GM23338 (cell line): Measurements from ENCODE around the gene CDC25C. TPM values are rescaled to one million over a fixed set of nuclear protein-coding genes. Genes with fewer than 3 reads are reported as not detected.

Source experiments
- ATAC-seq: fragments of 200-7000 bp; cut with Tn5 transposase; 3 replicates; pipeline ENCODE4 v1.9.1; 2020
- DNase-seq: peaks from one replicate; pipeline ENCODE4 v3.0.0-alpha.2; 2015; ENCODE audit warnings: low spot score
- H2AFZ ChIP-seq: fragments of 200-600 bp; sonication (generic); 2 replicates; pipeline ENCODE4 v1.8.0; 2016; ENCODE audit warnings: antibody characterized with exemption, mild to moderate bottlenecking, moderate library complexity
- H3F3A ChIP-seq: fragments of 200-600 bp; sonication (generic); replicated peaks from 2 replicates; pipeline ENCODE4 v1.8.0; 2017; ENCODE audit warnings: antibody characterized with exemption, mixed run types, low read depth
- H3K27ac ChIP-seq: fragments of 200-600 bp; sonication (generic); 2 replicates; pipeline ENCODE4 v1.6.1; 2016; ENCODE audit warnings: low read depth
- H3K27me3 ChIP-seq: fragments of 200-600 bp; sonication (generic); 2 replicates; pipeline ENCODE4 v1.8.0; 2016; ENCODE audit warnings: mild to moderate bottlenecking, mixed run types, moderate library complexity; ENCODE audit not compliant: insufficient read depth
- H3K36me3 ChIP-seq: fragments of 200-600 bp; sonication (generic); 2 replicates; pipeline ENCODE4 v1.8.0; 2016; ENCODE audit warnings: mild to moderate bottlenecking; ENCODE audit not compliant: insufficient read depth
- H3K4me1 ChIP-seq: fragments of 200-600 bp; sonication (generic); 2 replicates; pipeline ENCODE4 v1.8.0; 2016; ENCODE audit warnings: mild to moderate bottlenecking, moderate library complexity; ENCODE audit not compliant: insufficient read depth
- H3K4me2 ChIP-seq: fragments of 200-600 bp; sonication (generic); 2 replicates; pipeline ENCODE4 v1.7.1; 2017; ENCODE audit warnings: mixed run types
- H3K4me3 ChIP-seq: fragments of 200-600 bp; sonication (generic); 2 replicates; pipeline ENCODE4 v1.6.1; 2016; ENCODE audit warnings: mixed run types
- H3K79me2 ChIP-seq: fragments of 200-600 bp; sonication (generic); replicated peaks from 2 replicates; pipeline ENCODE4 v1.8.0; 2017; ENCODE audit warnings: mild to moderate bottlenecking; ENCODE audit not compliant: insufficient read depth
- H3K9me2 ChIP-seq: fragments of 200-600 bp; sonication (generic); 2 replicates; pipeline ENCODE4 v1.8.0; 2017; ENCODE audit not compliant: insufficient read depth
- H4K20me1 ChIP-seq: fragments of 200-600 bp; sonication (generic); replicated peaks from 2 replicates; pipeline ENCODE4 v1.8.0; 2017; ENCODE audit warnings: mild to moderate bottlenecking; ENCODE audit not compliant: insufficient read depth
- H3K27ac Mint-ChIP-seq: 2 replicates; pipeline ENCODE4 v1.8.0; 2020; ENCODE audit warnings: inconsistent platforms, mild to moderate bottlenecking, moderate library complexity, mixed read lengths
- H3K27me3 Mint-ChIP-seq: 3 replicates; pipeline ENCODE4 v1.8.0; 2022; ENCODE audit warnings: low read depth, mild to moderate bottlenecking, moderate library complexity, mixed read lengths, inconsistent platforms; ENCODE audit not compliant: insufficient read depth, poor library complexity
- H3K36me3 Mint-ChIP-seq: 3 replicates; pipeline ENCODE4 v1.8.0; 2021; ENCODE audit warnings: low read depth, mild to moderate bottlenecking, inconsistent platforms, moderate library complexity, mixed read lengths
- H3K4me1 Mint-ChIP-seq: 3 replicates; pipeline ENCODE4 v1.8.0; 2020; ENCODE audit warnings: mild to moderate bottlenecking, inconsistent platforms, mixed read lengths
- H3K4me3 Mint-ChIP-seq: 3 replicates; pipeline ENCODE4 v1.8.0; 2021; ENCODE audit warnings: moderate library complexity, mild to moderate bottlenecking, inconsistent platforms, mixed read lengths
- H3K9me3 Mint-ChIP-seq: 3 replicates; pipeline ENCODE4 v1.8.0; 2020; ENCODE audit warnings: moderate library complexity, mild to moderate bottlenecking, inconsistent platforms, mixed read lengths
- EZH2 ChIP-seq: fragments of 200-600 bp; sonication (generic); IDR thresholded peaks from one replicate; pipeline ENCODE4 v1.8.0; 2017; ENCODE audit warnings: antibody characterized with exemption, mild to moderate bottlenecking, low read depth; ENCODE audit not compliant: unreplicated experiment
- EZH2phosphoT487 ChIP-seq: fragments of 200-600 bp; sonication (generic); IDR thresholded peaks from one replicate; pipeline ENCODE4 v1.8.1; 2018; ENCODE audit warnings: antibody characterized with exemption; ENCODE audit not compliant: unreplicated experiment
- JUNB ChIP-seq: IDR thresholded peaks from one replicate; pipeline ENCODE4 v1.6.1; 2016; ENCODE audit warnings: antibody characterized with exemption; ENCODE audit not compliant: unreplicated experiment
- REST ChIP-seq: IDR thresholded peaks from one replicate; pipeline ENCODE4 v1.6.1; 2018; ENCODE audit warnings: antibody characterized with exemption; ENCODE audit not compliant: unreplicated experiment
- STAT1 ChIP-seq: IDR thresholded peaks from one replicate; pipeline ENCODE4 v1.6.1; 2016; ENCODE audit warnings: antibody characterized with exemption; ENCODE audit not compliant: unreplicated experiment
- polyA plus RNA-seq: library from polyadenylated mRNA; unstranded; fragments of >200 nt; fragmentation: Nextera tagmentation; extraction: Ambion mirVana; gene quantifications from 2 replicates; pipeline ENCODE4 v1.2.1, GENCODE V29; 2016
- total RNA-seq: library from RNA; depleted of rRNA; stranded (reverse); fragments of >200 nt; shearing (Covaris generic); gene quantifications from 2 replicates; pipeline ENCODE4 v1.2.3, GENCODE V29; 2014
- TF ChIP-seq, protein P1 (sequence below), 2 experiments: fragments of 200-600 bp in 1 of 2; sonication (generic) in 1 of 2; conservative IDR thresholded peaks; 2 replicates each; pipeline versions ENCODE4 v1.5.1 to v1.6.1; 2016 to 2017; ENCODE audit warnings: antibody characterized with exemption in 2 of 2, low read depth in 2 of 2, mild to moderate bottlenecking in 2 of 2, moderate library complexity in 1 of 2

Gene CDC25C
- total and polyA plus RNA-seq, 2 experiments from 2014 or later, result 20.9 to 25.6 TPM

DNA sequence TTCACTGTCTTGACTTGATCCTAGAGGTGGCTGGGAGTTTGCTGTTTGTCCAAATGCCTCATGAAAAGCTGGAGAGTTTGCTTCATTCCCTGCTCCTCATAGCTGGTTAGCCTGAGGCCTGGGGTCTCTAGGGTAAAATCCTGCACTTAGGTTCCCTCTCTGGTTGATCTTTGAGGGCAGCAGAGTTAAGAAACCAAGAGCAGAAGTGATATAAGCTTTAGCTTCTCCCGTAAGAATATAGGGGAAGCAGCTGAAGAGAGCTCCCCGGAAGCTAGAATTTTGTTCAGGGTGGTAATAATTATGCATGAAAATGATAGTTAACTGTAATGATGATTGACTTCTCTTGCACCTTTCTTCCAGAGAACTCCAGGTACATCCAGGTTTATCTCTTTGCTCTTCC, 7.9 kb upstream of the CDC25C start:
- H3K4me3 Mint-ChIP-seq, result peak overlapping the region; percentile 97
- Histone ChIP-seq H3K27ac (peak overlapping the region; percentile 100), H3K4me1 (peaks cover 12% of the 10 kb centered on the region; the same call in 1 of the 2 replicates), H3F3A (no peaks in the 10 kb centered on the region), H3K4me2 (peak overlapping the region; percentile 99), H3K27me3 (no peaks in the 10 kb centered on the region), H3K79me2 (peaks cover 59% of the 10 kb centered on the region), H3K36me3 (peaks cover 21% of the 10 kb centered on the region), H2AFZ (no peak overlapping the region), H3K9me2 (no peaks in the 10 kb centered on the region), H4K20me1 (0 out of 2 replicates have a peak, but pooled peaks cover 6% of the 10 kb centered on the region), H3K4me3 (peak overlapping the region; percentile 85)
- peak overlapping the region; percentile 93 for H3K27ac Mint-ChIP-seq
- ATAC-seq (no peak), DNase-seq (no peak)
- H3K9me3 Mint-ChIP-seq, result no peaks in the 10 kb centered on the region
- H3K4me1 Mint-ChIP-seq, result peaks cover 31% of the 10 kb centered on the region
- peaks cover 5% of the 10 kb centered on the region for H3K27me3 Mint-ChIP-seq
- TF ChIP-seq, protein P1, sequence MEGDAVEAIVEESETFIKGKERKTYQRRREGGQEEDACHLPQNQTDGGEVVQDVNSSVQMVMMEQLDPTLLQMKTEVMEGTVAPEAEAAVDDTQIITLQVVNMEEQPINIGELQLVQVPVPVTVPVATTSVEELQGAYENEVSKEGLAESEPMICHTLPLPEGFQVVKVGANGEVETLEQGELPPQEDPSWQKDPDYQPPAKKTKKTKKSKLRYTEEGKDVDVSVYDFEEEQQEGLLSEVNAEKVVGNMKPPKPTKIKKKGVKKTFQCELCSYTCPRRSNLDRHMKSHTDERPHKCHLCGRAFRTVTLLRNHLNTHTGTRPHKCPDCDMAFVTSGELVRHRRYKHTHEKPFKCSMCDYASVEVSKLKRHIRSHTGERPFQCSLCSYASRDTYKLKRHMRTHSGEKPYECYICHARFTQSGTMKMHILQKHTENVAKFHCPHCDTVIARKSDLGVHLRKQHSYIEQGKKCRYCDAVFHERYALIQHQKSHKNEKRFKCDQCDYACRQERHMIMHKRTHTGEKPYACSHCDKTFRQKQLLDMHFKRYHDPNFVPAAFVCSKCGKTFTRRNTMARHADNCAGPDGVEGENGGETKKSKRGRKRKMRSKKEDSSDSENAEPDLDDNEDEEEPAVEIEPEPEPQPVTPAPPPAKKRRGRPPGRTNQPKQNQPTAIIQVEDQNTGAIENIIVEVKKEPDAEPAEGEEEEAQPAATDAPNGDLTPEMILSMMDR (conservative IDR thresholded peaks at IDR 0.05; ENCODE audit: low read depth in 2 of 2), result no peak
- TF ChIP-seq EZH2, result no peak
- no peak for TF ChIP-seq STAT1
- TF ChIP-seq EZH2phosphoT487, result no peak
- peaks cover 38% of the 10 kb centered on the region for H3K36me3 Mint-ChIP-seq

GRCh38 chr5:138339091-138339456, 7.5 kb upstream of the CDC25C start:
- Histone ChIP-seq H3F3A (no peaks in the 10 kb centered on the region), H3K79me2 (peaks cover 58% of the 10 kb centered on the region), H3K27me3 (no peaks in the 10 kb centered on the region), H2AFZ (no peak overlapping the region), H4K20me1 (0 out of 2 replicates have a peak, but pooled peaks cover 6% of the 10 kb centered on the region), H3K36me3 (peaks cover 18% of the 10 kb centered on the region), H3K4me2 (peak overlapping the region; percentile 99), H3K4me1 (peaks cover 12% of the 10 kb centered on the region; the same call in 1 of the 2 replicates), H3K27ac (peak overlapping the region; percentile 100), H3K4me3 (peak overlapping the region; percentile 85), H3K9me2 (no peaks in the 10 kb centered on the region)
- DNase-seq (peak; percentile 55), ATAC-seq (peak; percentile 1)
- peak overlapping the region; percentile 93 for H3K27ac Mint-ChIP-seq
- H3K4me1 Mint-ChIP-seq, result peaks cover 27% of the 10 kb centered on the region
- H3K9me3 Mint-ChIP-seq, result no peaks in the 10 kb centered on the region
- peaks cover 5% of the 10 kb centered on the region for H3K27me3 Mint-ChIP-seq
- peak overlapping the region; percentile 97 for H3K4me3 Mint-ChIP-seq
- peaks cover 34% of the 10 kb centered on the region for H3K36me3 Mint-ChIP-seq
- TF ChIP-seq, protein P1 (conservative IDR thresholded peaks at IDR 0.05; ENCODE audit: low read depth in 2 of 2), result no peak
- no peak for TF ChIP-seq JUNB
- no peak for TF ChIP-seq REST
